Peyer's patch (tissue), 4 donors: ENCODE results near the gene NGEF. TPM values are rescaled to one million over a fixed set of nuclear protein-coding genes. Genes with fewer than 3 reads are reported as not detected.
"Not testable (repeated sequence)": the region's sequence is repeated elsewhere in the genome, so short reads cannot be mapped to it uniquely, and the experiment has no call there.

Experiments used
- DNase-seq, 3 donors: peaks; one replicate each; pipeline ENCODE4 v3.0.0-alpha.2; 2017 to 2019
- H3K27ac ChIP-seq, 4 donors: fragments of 200-600 bp; sonication (generic); one replicate each; pipeline ENCODE4 v1.5.1; 2016 to 2019
- H3K27me3 ChIP-seq, 2 donors: fragments of 200-600 bp; sonication (generic); one replicate each; pipeline ENCODE4 v1.5.1; 2019
- H3K36me3 ChIP-seq, 3 donors: fragments of 200-600 bp; sonication (generic); one replicate each; pipeline ENCODE4 v1.5.1; 2016 to 2019
- H3K4me1 ChIP-seq, 4 donors: fragments of 200-600 bp; sonication (generic); one replicate each; pipeline ENCODE4 v1.5.1; 2016 to 2019
- H3K4me3 ChIP-seq, 4 donors: fragments of 200-600 bp; sonication (generic); 1 replicate in 3 of 4; 2 replicates in 1 of 4; pipeline ENCODE4 v1.5.1; 2016 to 2019; ENCODE audit warnings: mild to moderate bottlenecking in 1 of 4
- H3K9me3 ChIP-seq, 4 donors: fragments of 200-600 bp; sonication (generic); one replicate each; pipeline ENCODE4 v1.5.1; 2016 to 2019; ENCODE audit warnings: mild to moderate bottlenecking in 1 of 4
- CTCF ChIP-seq, 6 experiments: fragments of 450-650 bp in 4 of 6; fragments of 200-600 bp in 2 of 6; sonication (generic) in 1 of 6; IDR thresholded peaks; one replicate each; pipeline ENCODE4 v1.5.1; 2017 to 2019; ENCODE audit warnings: antibody characterized with exemption in 6 of 6, mild to moderate bottlenecking in 3 of 6, moderate library complexity in 1 of 6
- POLR2A ChIP-seq, 2 donors: fragments of 450-650 bp; IDR thresholded peaks; one replicate each; pipeline ENCODE4 v1.5.1; 2017; ENCODE audit warnings: antibody characterized with exemption in 2 of 2, mild to moderate bottlenecking in 2 of 2, moderate library complexity in 2 of 2
- total RNA-seq, 4 donors: library from RNA; depleted of rRNA; stranded (reverse); fragments of >200 nt; gene quantifications; one replicate each; pipeline ENCODE4 v1.1.0, GENCODE V29; 2016

The NGEF gene
- total RNA-seq, 4 donors from 2014 or later: 54.5 to 116 (median 98.1) TPM

GRCh38 chr2:232920055-232920454 is 93.0 kb downstream of the NGEF start:
- Histone ChIP-seq H3K4me3 (no peak overlapping the region), H3K27me3 (no peaks in the 10 kb centered on the region), H3K36me3 (peaks cover 0 to 25% (median 0%) of the 10 kb centered on the region in 3 donors), H3K9me3 (no peaks in the 10 kb centered on the region), H3K27ac (no peak overlapping the region), H3K4me1 (no peaks in the 10 kb centered on the region)
- TF ChIP-seq POLR2A (IDR thresholded peaks at IDR 0.05) (no peak), CTCF (IDR thresholded peaks at IDR 0.05) (no peak)
- DNase-seq: no peak

DNA sequence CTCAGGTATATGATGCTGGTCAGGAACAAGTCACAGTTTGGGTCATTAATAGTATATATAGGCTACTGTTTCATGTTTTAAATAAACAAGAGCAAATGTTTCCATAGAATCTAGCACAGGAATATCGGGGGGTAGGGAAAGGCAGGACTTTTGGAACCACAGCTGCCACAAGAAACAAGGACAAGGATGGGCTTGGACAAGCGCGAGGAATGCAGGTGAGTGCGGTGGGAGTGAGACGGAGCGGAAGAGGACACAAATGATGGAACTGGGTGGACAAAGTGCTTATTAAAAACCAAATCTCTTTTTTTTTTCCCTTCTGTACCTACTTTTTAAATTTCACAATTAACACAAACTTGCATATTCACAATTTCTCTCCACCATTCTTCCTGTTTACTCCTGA is 93.9 kb downstream of the NGEF start:
- Histone ChIP-seq H3K36me3 (peaks cover 0 to 25% (median 0%) of the 10 kb centered on the region in 3 donors), H3K4me1 (no peaks in the 10 kb centered on the region), H3K4me3 (no peak overlapping the region), H3K27ac (no peak overlapping the region), H3K27me3 (no peaks in the 10 kb centered on the region), H3K9me3 (no peaks in the 10 kb centered on the region)
- TF ChIP-seq POLR2A (IDR thresholded peaks at IDR 0.05): no peak
- TF ChIP-seq CTCF (IDR thresholded peaks at IDR 0.05): no peak
- no peak for DNase-seq

DNA sequence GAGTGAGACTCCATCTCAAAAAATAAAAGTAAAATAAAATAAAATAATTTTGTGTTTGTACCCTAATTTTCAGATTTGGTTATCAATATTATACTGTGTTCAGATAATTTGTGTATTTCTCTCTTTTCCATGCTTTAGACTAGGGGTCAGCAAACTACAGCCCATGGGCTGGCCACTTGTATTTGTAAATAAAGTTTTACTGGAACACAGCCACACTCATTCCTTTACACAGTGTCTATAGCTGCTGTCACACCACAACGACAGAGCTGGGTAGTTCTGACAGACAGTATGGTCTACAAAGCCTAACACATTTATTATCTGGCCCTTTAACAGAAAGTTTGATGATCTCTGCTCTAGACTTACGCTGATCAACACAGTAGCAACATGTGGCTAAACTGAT is 99.2 kb downstream of the NGEF start:
- Histone ChIP-seq H3K36me3 (no peaks in the 10 kb centered on the region), H3K27ac (no peak overlapping the region), H3K9me3 (peaks cover 0 to 13% (median 0%) of the 10 kb centered on the region in 4 donors), H3K27me3 (no peaks in the 10 kb centered on the region), H3K4me1 (no peaks in the 10 kb centered on the region), H3K4me3 (no peak overlapping the region)
- no peak for DNase-seq
- TF ChIP-seq POLR2A (IDR thresholded peaks at IDR 0.05) (no peak), CTCF (IDR thresholded peaks at IDR 0.05) (no peak)

GRCh38 chr2:232911712-232912277 is 101.3 kb downstream of the NGEF start:
- H3K27me3 ChIP-seq: no peaks in the 10 kb centered on the region
- TF ChIP-seq POLR2A (IDR thresholded peaks at IDR 0.05): no peak
- no peak for TF ChIP-seq CTCF (IDR thresholded peaks at IDR 0.05)
- H3K27ac ChIP-seq: no peak overlapping the region
- H3K9me3 ChIP-seq: peaks cover 0 to 13% (median 0%) of the 10 kb centered on the region in 4 donors
- no peaks in the 10 kb centered on the region for H3K36me3 ChIP-seq
- no peak overlapping the region for H3K4me3 ChIP-seq
- no peaks in the 10 kb centered on the region for H3K4me1 ChIP-seq
- no peak for DNase-seq

- Histone ChIP-seq H3K4me1 (no peaks in the 10 kb centered on the region), H3K36me3 (no peaks in the 10 kb centered on the region), H3K27ac (no peak overlapping the region), H3K4me3 (no peak overlapping the region), H3K27me3 (no peaks in the 10 kb centered on the region), H3K9me3 (peaks cover 0 to 13% (median 0%) of the 10 kb centered on the region in 4 donors)
- no peak for TF ChIP-seq CTCF (IDR thresholded peaks at IDR 0.05)
- no peak for TF ChIP-seq POLR2A (IDR thresholded peaks at IDR 0.05)
- DNase-seq: no peak
These were observed 102.7 kb downstream of the NGEF start for GRCh38 chr2:232910376-232910775.

DNA sequence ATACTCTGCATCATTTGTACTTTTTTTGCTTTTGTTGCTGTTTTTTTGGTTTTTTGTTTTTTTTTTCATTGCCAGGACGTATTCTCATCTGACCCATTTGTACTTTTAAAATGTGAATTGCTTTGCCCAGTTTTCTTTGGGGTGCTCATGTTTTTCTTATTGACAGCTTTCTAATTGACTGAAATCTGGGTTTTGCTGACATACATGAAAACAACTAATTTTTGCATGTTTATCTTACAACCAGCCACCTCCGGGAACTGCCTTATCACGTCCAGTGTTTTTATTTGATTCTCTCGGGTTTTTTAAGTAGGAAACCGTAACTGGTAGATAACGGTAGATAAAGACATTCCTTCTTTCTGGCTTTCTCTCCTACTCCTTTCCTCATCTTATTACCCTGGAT is 104.4 kb downstream of the NGEF start:
- TF ChIP-seq POLR2A (IDR thresholded peaks at IDR 0.05): no peak
- TF ChIP-seq CTCF (IDR thresholded peaks at IDR 0.05): no peak
- Histone ChIP-seq H3K27me3 (no peaks in the 10 kb centered on the region), H3K9me3 (peaks cover 0 to 13% (median 0%) of the 10 kb centered on the region in 4 donors), H3K36me3 (no peaks in the 10 kb centered on the region), H3K27ac (no peak overlapping the region), H3K4me1 (no peaks in the 10 kb centered on the region), H3K4me3 (no peak overlapping the region)
- no peak for DNase-seq

DNA sequence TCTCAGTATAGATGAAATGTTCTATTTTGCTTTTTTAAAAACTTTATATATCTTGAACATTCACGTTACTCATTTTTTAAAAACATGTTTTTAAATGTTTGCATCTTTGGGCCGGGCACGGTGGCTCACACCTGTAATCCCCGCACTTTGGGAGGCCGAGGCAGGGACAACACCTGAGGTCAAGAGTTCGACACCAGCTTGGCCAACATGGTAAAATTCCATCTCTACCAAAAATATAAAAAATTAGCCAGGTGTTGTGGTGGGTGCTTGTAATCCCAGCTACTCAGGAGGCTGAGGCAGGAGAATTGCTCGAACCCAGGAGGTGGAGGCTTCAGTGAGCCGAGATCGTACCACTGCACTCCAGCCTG is 105.4 kb downstream of the NGEF start:
- not testable (repeated sequence) for H3K36me3 ChIP-seq, H3K27me3 ChIP-seq, H3K4me1 ChIP-seq, DNase-seq, H3K27ac ChIP-seq, H3K4me3 ChIP-seq
- H3K9me3 ChIP-seq: peaks cover 0 to 13% (median 0%) of the 10 kb centered on the region in 4 donors

GRCh38 chr2:232906867-232907717 is 106.0 kb downstream of the NGEF start:
- H3K27me3 ChIP-seq, H3K9me3 ChIP-seq, H3K4me3 ChIP-seq, H3K27ac ChIP-seq, H3K36me3 ChIP-seq, DNase-seq, H3K4me1 ChIP-seq: not testable (repeated sequence)
